ENCODE results near the gene SDR9C7. TPM values are rescaled to one million over a fixed set of nuclear protein-coding genes. Genes with fewer than 3 reads are reported as not detected.

Gene SDR9C7
- total and polyA plus RNA-seq, 2 experiments from 2014 or later, result not detected

DNA sequence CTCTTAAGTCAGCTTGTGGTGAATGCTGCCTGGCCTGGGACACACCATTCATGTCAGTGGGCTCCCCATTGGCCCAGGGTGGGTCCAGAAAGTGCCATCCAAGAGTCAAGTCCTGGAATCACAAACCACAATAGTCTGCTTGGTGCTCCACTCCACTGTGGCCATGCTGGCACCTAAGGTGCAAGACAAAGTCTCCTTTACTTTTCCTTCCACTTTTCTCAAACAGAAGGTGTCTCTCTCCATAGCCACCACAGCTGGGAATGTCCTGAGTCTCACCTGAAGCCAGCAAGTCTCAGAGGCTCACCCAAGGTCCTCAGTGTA, 14.2 kb upstream of the SDR9C7 start:
- Mint-ChIP-seq H3K4me3 (no peak overlapping the region), H3K27me3 (ENCODE audit: insufficient read depth, low read depth, poor library complexity) (peaks cover 5% of the 10 kb centered on the region), H3K4me1 (no peaks in the 10 kb centered on the region), H3K27ac (no peak overlapping the region), H3K9me3 (peaks cover 22% of the 10 kb centered on the region), H3K36me3 (ENCODE audit: low read depth) (no peaks in the 10 kb centered on the region)
- no peak for ATAC-seq
- Histone ChIP-seq H3F3A (replicated peaks; ENCODE audit: low read depth) (no peaks in the 10 kb centered on the region), H3K79me2 (replicated peaks; ENCODE audit: insufficient read depth) (no peaks in the 10 kb centered on the region), H3K27me3 (ENCODE audit: insufficient read depth) (no peaks in the 10 kb centered on the region), H3K4me1 (ENCODE audit: insufficient read depth) (no peaks in the 10 kb centered on the region), H3K4me2 (no peak overlapping the region), H3K9me2 (ENCODE audit: insufficient read depth) (peaks cover 4% of the 10 kb centered on the region; the same call in 1 of the 2 replicates), H3K4me3 (no peak overlapping the region), H3K27ac (ENCODE audit: low read depth) (no peak overlapping the region), H3K36me3 (ENCODE audit: insufficient read depth) (no peaks in the 10 kb centered on the region), H4K20me1 (replicated peaks; ENCODE audit: insufficient read depth) (no peaks in the 10 kb centered on the region), H2AFZ (no peak overlapping the region)
- TF ChIP-seq, protein P1, sequence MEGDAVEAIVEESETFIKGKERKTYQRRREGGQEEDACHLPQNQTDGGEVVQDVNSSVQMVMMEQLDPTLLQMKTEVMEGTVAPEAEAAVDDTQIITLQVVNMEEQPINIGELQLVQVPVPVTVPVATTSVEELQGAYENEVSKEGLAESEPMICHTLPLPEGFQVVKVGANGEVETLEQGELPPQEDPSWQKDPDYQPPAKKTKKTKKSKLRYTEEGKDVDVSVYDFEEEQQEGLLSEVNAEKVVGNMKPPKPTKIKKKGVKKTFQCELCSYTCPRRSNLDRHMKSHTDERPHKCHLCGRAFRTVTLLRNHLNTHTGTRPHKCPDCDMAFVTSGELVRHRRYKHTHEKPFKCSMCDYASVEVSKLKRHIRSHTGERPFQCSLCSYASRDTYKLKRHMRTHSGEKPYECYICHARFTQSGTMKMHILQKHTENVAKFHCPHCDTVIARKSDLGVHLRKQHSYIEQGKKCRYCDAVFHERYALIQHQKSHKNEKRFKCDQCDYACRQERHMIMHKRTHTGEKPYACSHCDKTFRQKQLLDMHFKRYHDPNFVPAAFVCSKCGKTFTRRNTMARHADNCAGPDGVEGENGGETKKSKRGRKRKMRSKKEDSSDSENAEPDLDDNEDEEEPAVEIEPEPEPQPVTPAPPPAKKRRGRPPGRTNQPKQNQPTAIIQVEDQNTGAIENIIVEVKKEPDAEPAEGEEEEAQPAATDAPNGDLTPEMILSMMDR (conservative IDR thresholded peaks at IDR 0.05; ENCODE audit: low read depth in 2 of 2), result no peak
- TF ChIP-seq POLR2AphosphoS5 (IDR thresholded peaks at IDR 0.05; ENCODE audit: low read depth) (no peak), EZH2 (IDR thresholded peaks at IDR 0.05; ENCODE audit: low read depth, unreplicated experiment) (no peak), JUNB (IDR thresholded peaks at IDR 0.05; ENCODE audit: unreplicated experiment) (no peak), STAT1 (IDR thresholded peaks at IDR 0.05; ENCODE audit: unreplicated experiment) (no peak), CREB1 (CRISPR knock-in tag; IDR thresholded peaks at IDR 0.05; ENCODE audit: low read depth) (no peak), ZNF331 (CRISPR knock-in tag; IDR thresholded peaks at IDR 0.05; ENCODE audit: low read depth) (no peak), NANOG (IDR thresholded peaks at IDR 0.05; ENCODE audit: borderline replicate concordance) (no peak), EZH2phosphoT487 (IDR thresholded peaks at IDR 0.05; ENCODE audit: unreplicated experiment) (no peak), ZNF114 (CRISPR knock-in tag; IDR thresholded peaks at IDR 0.05) (no peak)
- TF ChIP-seq, protein P2, sequence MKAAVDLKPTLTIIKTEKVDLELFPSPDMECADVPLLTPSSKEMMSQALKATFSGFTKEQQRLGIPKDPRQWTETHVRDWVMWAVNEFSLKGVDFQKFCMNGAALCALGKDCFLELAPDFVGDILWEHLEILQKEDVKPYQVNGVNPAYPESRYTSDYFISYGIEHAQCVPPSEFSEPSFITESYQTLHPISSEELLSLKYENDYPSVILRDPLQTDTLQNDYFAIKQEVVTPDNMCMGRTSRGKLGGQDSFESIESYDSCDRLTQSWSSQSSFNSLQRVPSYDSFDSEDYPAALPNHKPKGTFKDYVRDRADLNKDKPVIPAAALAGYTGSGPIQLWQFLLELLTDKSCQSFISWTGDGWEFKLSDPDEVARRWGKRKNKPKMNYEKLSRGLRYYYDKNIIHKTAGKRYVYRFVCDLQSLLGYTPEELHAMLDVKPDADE (IDR thresholded peaks at IDR 0.05), result no peak
- TF ChIP-seq, protein P3, sequence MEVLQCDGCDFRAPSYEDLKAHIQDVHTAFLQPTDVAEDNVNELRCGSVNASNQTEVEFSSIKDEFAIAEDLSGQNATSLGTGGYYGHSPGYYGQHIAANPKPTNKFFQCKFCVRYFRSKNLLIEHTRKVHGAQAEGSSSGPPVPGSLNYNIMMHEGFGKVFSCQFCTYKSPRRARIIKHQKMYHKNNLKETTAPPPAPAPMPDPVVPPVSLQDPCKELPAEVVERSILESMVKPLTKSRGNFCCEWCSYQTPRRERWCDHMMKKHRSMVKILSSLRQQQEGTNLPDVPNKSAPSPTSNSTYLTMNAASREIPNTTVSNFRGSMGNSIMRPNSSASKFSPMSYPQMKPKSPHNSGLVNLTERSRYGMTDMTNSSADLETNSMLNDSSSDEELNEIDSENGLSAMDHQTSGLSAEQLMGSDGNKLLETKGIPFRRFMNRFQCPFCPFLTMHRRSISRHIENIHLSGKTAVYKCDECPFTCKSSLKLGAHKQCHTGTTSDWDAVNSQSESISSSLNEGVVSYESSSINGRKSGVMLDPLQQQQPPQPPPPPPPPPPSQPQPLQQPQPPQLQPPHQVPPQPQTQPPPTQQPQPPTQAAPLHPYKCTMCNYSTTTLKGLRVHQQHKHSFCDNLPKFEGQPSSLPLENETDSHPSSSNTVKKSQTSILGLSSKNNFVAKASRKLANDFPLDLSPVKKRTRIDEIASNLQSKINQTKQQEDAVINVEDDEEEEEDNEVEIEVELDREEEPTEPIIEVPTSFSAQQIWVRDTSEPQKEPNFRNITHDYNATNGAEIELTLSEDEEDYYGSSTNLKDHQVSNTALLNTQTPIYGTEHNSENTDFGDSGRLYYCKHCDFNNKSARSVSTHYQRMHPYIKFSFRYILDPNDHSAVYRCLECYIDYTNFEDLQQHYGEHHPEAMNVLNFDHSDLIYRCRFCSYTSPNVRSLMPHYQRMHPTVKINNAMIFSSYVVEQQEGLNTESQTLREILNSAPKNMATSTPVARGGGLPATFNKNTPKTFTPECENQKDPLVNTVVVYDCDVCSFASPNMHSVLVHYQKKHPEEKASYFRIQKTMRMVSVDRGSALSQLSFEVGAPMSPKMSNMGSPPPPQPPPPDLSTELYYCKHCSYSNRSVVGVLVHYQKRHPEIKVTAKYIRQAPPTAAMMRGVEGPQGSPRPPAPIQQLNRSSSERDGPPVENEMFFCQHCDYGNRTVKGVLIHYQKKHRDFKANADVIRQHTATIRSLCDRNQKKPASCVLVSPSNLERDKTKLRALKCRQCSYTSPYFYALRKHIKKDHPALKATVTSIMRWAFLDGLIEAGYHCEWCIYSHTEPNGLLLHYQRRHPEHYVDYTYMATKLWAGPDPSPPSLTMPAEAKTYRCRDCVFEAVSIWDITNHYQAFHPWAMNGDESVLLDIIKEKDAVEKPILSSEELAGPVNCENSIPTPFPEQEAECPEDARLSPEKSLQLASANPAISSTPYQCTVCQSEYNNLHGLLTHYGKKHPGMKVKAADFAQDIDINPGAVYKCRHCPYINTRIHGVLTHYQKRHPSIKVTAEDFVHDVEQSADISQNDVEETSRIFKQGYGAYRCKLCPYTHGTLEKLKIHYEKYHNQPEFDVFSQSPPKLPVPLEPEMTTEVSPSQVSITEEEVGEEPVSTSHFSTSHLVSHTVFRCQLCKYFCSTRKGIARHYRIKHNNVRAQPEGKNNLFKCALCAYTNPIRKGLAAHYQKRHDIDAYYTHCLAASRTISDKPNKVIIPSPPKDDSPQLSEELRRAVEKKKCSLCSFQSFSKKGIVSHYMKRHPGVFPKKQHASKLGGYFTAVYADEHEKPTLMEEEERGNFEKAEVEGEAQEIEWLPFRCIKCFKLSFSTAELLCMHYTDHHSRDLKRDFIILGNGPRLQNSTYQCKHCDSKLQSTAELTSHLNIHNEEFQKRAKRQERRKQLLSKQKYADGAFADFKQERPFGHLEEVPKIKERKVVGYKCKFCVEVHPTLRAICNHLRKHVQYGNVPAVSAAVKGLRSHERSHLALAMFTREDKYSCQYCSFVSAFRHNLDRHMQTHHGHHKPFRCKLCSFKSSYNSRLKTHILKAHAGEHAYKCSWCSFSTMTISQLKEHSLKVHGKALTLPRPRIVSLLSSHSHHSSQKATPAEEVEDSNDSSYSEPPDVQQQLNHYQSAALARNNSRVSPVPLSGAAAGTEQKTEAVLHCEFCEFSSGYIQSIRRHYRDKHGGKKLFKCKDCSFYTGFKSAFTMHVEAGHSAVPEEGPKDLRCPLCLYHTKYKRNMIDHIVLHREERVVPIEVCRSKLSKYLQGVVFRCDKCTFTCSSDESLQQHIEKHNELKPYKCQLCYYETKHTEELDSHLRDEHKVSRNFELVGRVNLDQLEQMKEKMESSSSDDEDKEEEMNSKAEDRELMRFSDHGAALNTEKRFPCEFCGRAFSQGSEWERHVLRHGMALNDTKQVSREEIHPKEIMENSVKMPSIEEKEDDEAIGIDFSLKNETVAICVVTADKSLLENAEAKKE (CRISPR knock-in tag; IDR thresholded peaks at IDR 0.05), result no peak
- TF ChIP-seq, protein P4, sequence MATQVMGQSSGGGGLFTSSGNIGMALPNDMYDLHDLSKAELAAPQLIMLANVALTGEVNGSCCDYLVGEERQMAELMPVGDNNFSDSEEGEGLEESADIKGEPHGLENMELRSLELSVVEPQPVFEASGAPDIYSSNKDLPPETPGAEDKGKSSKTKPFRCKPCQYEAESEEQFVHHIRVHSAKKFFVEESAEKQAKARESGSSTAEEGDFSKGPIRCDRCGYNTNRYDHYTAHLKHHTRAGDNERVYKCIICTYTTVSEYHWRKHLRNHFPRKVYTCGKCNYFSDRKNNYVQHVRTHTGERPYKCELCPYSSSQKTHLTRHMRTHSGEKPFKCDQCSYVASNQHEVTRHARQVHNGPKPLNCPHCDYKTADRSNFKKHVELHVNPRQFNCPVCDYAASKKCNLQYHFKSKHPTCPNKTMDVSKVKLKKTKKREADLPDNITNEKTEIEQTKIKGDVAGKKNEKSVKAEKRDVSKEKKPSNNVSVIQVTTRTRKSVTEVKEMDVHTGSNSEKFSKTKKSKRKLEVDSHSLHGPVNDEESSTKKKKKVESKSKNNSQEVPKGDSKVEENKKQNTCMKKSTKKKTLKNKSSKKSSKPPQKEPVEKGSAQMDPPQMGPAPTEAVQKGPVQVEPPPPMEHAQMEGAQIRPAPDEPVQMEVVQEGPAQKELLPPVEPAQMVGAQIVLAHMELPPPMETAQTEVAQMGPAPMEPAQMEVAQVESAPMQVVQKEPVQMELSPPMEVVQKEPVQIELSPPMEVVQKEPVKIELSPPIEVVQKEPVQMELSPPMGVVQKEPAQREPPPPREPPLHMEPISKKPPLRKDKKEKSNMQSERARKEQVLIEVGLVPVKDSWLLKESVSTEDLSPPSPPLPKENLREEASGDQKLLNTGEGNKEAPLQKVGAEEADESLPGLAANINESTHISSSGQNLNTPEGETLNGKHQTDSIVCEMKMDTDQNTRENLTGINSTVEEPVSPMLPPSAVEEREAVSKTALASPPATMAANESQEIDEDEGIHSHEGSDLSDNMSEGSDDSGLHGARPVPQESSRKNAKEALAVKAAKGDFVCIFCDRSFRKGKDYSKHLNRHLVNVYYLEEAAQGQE (IDR thresholded peaks at IDR 0.05; ENCODE audit: unreplicated experiment), result no peak
- no peak for DNase-seq (ENCODE audit: low spot score)
